HG03139 (cell line): ENCODE measurements around the gene MACROD2.

Experiments used
- ATAC-seq: cut with Tn5 transposase; IDR thresholded peaks from one replicate; pipeline ENCODE4 v1.9.1; 2021; ENCODE audit not compliant: unreplicated experiment

Gene MACROD2

GRCh38 chr20:15627089-15627488, 1631.8 kb downstream of the MACROD2 start:
- no peak for ATAC-seq

GRCh38 chr20:15627501-15627903, 1632.2 kb downstream of the MACROD2 start:
- no peak for ATAC-seq

GRCh38 chr20:15628851-15629353, 1633.6 kb downstream of the MACROD2 start:
- ATAC-seq, result no peak

DNA sequence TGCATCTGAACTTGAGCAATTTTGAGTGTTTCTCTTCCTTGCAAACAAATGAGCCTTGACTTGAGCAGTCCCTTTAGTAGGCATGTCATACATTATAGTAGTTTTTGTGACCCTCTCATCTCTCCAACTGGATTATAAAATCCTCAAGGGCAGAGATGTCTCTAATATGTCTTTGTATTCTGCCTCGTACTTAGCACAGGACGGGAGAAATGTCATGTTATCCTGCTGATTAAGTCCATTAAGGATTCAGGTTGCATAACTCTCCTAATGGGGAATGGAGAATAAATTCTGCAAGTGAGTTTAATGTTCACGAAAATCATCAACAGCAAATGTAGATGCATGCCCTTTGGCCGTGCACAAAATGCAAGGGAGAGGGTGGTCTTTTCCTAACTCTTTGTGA, 1635.0 kb downstream of the MACROD2 start:
- no peak for ATAC-seq

- ATAC-seq, result no peak
Observed at GRCh38 chr20:15632680-15633079, 1637.4 kb downstream of the MACROD2 start.

GRCh38 chr20:15634102-15634501, 1638.8 kb downstream of the MACROD2 start:
- ATAC-seq, result no peak

- ATAC-seq, result no peak
Observed at GRCh38 chr20:15637546-15637945, 1642.2 kb downstream of the MACROD2 start.

DNA sequence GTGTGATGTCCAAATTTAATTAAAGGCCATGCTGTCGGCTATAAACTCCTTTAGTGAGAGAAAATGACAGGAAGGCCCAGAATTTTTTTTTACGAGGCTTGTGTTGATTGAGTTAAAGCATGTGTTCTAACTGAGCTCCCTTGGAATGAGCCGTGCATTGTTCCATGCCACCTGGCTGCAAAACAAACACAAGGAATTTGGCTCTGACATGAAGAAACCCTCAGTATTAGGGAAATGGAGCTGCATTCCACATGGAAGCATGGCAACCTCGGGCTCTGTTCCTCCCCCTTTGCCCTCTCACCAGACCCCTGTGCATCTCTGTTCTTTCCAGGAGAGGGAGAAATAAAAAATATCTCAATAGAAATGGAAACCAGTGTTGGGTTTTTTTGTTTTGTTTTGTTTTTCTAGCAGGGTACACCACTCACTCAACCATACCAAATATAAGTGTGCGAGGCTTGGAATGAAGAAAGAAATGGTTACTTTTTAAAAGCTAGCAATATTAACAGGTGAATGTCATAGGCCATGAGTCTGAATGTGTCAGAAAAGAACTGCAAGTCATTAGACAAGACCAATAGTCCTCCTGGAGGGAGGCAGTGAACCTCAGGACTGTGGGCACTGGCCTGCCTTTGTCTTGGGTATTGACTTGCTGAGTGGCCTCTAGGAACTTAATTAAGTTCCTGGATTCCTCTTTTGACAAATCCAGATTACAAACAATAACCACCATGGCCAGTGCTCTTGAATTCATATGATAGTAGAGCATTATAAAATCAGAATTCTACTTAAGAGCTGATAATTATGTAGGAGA, 1642.8 kb downstream of the MACROD2 start:
- no peak for ATAC-seq

DNA sequence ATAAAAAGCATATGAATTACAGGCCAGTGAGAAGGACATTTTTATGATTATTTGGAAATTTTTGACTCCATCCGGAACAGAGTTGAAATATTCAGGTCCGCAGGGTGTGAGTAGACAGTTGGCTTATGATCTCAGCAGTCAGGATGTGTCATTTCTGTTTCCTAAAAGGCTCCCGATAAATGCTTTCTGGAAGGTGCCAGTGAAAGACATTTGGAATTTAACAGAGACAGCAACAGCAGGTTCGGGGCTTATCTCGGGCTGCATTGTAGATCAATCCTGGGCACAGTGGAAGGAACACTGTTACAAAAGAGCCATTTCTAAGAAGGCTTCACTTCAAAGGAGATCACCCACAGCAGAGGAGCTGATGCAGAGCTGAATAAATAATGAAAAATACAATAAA, 1643.5 kb downstream of the MACROD2 start:
- ATAC-seq, result no peak

- no peak for ATAC-seq
Observed at GRCh38 chr20:15639839-15640238, 1644.5 kb downstream of the MACROD2 start.

DNA sequence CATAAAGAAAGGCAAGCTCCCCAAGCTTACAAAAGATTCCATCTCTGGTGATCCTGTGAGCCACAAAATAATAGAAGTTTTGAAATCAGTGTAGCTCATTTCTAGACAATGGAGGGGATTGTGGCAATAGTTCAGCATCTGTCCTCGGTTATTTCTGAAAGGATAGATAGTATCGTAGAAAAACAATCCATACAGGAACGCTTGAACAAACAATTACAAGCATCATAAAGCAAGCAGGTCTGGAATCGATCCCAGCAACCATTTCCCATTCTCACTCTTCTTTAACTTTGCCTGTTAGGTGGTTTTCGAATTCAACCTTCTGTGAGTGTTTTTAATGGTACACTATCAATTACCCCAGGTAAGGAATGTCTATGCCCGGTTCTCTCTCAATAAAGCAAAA, 1646.8 kb downstream of the MACROD2 start:
- no peak for ATAC-seq

DNA sequence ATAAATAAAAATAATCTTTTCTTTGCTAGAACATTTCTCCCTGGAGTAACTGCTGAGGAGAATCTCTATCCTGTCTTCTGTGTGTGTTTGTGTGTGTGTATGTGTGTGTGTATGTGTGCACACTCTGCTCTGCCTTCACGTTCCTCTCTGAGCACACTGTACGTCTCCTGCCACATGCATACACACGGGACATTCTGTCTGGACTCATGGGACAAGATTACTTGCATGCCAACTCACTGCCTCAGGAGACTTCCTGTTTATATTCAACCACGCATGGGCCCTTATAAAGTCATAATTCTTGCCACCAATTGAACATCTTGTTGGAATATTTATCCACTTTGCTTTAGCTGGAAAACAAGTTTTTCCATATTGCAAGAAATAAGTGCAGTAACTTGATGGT, 1647.4 kb downstream of the MACROD2 start:
- no peak for ATAC-seq

- no peak for ATAC-seq
Observed at GRCh38 chr20:15643713-15644112, 1648.4 kb downstream of the MACROD2 start.

- no peak for ATAC-seq
Observed at GRCh38 chr20:15645816-15646215, 1650.5 kb downstream of the MACROD2 start.

GRCh38 chr20:15653396-15654207, 1658.3 kb downstream of the MACROD2 start:
- no peak for ATAC-seq

DNA sequence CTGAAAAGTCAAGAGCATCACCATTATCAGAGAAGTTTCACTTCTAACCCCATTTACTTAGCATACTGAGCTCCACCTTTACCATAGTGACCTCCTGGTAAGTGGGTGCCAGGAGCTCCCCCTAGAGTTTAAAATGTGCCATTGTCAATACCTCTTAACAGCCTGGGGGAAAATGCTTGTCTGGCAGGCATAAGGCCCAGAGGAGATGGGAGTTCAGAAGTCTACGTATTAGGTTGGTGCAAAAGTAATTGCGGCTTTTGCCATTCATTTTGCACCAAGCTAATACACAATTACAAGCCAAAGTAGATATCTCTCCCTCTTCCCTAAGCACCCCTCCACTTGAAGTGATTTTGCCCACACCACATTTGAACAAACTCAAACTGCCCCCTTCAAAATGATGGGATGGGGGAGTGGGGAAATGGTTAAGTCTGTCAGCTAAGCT, 1658.9 kb downstream of the MACROD2 start:
- peak; percentile 99 for ATAC-seq

GRCh38 chr20:15655295-15655874, 1660.1 kb downstream of the MACROD2 start:
- no peak for ATAC-seq

DNA sequence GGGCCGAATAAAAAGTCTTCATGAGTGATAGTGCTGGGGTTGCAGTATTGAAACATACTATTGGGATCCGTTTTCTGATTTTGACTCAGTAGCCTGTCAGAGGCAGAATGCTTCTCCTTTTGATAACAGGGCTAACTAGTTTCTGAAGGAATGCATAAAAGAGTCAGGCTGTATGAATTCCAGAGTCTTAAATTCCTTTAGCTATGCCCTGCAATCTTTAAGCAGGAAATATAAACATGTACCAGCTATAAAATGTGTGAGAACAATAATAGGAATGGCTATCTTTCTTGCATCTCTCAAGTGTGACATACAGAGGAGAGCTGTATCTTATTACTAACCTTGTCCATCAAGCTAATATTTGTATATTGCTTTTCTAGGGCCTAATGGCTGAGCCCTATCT, 1660.8 kb downstream of the MACROD2 start:
- ATAC-seq, result no peak

DNA sequence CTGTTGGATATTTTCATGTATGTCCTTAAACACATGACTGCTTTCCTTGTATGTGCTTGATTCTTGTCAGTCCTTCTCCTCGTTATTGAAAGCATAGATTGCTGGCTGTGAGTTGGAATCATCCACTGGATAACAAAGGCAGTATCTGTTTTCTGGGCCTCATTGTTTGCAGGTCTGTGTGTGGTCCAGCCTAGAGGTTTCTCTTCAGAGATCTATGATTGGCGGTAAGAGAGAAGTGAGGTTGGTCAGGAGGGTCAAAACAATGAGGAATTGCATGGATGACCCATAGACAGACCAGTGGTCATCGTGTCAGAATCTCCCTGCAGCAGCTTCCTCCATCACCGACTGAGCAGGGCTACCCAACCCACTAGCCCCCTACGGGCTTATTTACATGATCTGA, 1663.0 kb downstream of the MACROD2 start:
- no peak for ATAC-seq

GRCh38 chr20:15673206-15673605, 1677.9 kb downstream of the MACROD2 start:
- no peak for ATAC-seq

DNA sequence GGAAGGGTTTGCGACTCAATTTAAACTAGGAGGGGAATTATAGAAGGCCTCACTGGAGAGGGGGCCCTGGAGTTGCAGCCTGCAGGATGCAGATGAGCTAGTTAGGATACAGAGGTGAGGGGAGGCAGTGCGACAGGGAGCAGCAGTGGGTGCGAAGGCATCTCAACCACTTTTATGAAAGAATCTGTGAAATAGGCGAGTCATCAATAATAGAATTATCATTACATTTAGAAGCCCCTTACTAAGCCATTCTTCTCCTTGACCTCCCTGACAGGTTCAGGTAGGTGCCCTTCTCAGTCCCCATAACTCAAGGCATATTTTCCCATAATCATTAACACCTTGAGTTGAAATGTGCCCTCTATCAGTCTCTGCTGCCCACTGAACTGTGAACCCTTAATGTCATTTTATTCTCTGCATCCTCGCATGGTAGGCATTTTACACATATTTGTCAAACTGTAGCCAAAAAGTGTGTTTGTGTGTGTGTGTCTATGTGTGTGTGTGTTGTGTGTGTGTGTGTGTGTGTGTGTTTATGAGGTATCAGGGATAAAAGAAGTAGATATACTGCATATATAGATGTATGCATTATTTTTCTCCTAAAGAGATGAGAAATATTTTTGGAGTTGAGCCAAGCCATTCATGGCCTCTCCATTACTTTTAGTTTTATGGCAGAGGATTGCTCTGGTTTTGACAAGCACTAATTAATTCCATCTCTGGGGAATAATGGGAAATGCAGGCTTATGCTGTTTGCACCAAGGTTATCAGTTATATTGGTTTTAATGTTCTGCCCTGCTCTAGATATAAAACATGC, 1679.1 kb downstream of the MACROD2 start:
- ATAC-seq, result no peak
